MCF 10A (cell line): ENCODE measurements around the gene WWC1. TPM values are rescaled to one million over a fixed set of nuclear protein-coding genes. Genes with fewer than 3 reads are reported as not detected.

ENCODE experiments used
- BruUV-seq: library from RNA; stranded (reverse); fragments of 400-500 nt; replicated peaks from 2 replicates; lab custom pipeline; 2021; lab: Mats Ljungman, UMichigan
- CTCF ChIA-PET: fragments of 300-600 bp; sonication (Branson Sonifier 250); formaldehyde crosslinking; extraction: SDS; loops from one replicate; lab custom pipeline; 2021; ENCODE audit warnings: antibody characterized with exemption, inconsistent platforms; lab: Yijun Ruan, JAX
- POLR2A ChIA-PET: fragments of 300-600, 350-650 bp; sonication (Branson Sonifier 250); formaldehyde crosslinking; extraction: SDS; loops from one replicate; lab custom pipeline; 2020; ENCODE audit warnings: antibody characterized with exemption, inconsistent platforms; lab: Yijun Ruan, JAX
- DNase-seq: peaks from one replicate; pipeline ENCODE4 v3.0.0-alpha.2; 2018; ENCODE audit not compliant: unreplicated experiment
- H3K27ac Mint-ChIP-seq: one replicate; pipeline ENCODE4 v1.8.0; 2022; ENCODE audit warnings: mild to moderate bottlenecking, low read depth, mixed read lengths; ENCODE audit not compliant: unreplicated experiment
- H3K27me3 Mint-ChIP-seq: one replicate; pipeline ENCODE4 v1.8.0; 2022; ENCODE audit warnings: mixed read lengths; ENCODE audit not compliant: insufficient read depth, unreplicated experiment
- H3K36me3 Mint-ChIP-seq: one replicate; pipeline ENCODE4 v1.8.0; 2022; ENCODE audit warnings: mild to moderate bottlenecking, moderate library complexity, mixed read lengths; ENCODE audit not compliant: insufficient read depth, unreplicated experiment
- H3K4me1 Mint-ChIP-seq: one replicate; pipeline ENCODE4 v1.8.0; 2022; ENCODE audit warnings: mixed read lengths; ENCODE audit not compliant: insufficient read depth, unreplicated experiment
- H3K4me3 Mint-ChIP-seq: one replicate; pipeline ENCODE4 v1.8.0; 2022; ENCODE audit warnings: mild to moderate bottlenecking, moderate library complexity, mixed read lengths; ENCODE audit not compliant: unreplicated experiment
- H3K9me3 Mint-ChIP-seq: one replicate; pipeline ENCODE4 v1.8.0; 2022; ENCODE audit warnings: mixed read lengths; ENCODE audit not compliant: unreplicated experiment
- CTCF ChIP-seq: fragments of 200-600 bp; IDR thresholded peaks from one replicate; pipeline ENCODE4 v1.8.0; 2022; ENCODE audit warnings: antibody characterized with exemption, mild to moderate bottlenecking; ENCODE audit not compliant: unreplicated experiment
- intact Hi-C: fragments of 100-400 bp; cut with micrococcal nuclease; formaldehyde crosslinking; loops from 2 replicates; pipeline ENCODE4 v1.14.1; 2022
- total RNA-seq: library from RNA; stranded (reverse); gene quantifications from 2 replicates; pipeline ENCODE4 v1.2.3, GENCODE V29; 2022

Gene WWC1
- total RNA-seq, 1 experiment from 2014 or later: 47.0 TPM

DNA sequence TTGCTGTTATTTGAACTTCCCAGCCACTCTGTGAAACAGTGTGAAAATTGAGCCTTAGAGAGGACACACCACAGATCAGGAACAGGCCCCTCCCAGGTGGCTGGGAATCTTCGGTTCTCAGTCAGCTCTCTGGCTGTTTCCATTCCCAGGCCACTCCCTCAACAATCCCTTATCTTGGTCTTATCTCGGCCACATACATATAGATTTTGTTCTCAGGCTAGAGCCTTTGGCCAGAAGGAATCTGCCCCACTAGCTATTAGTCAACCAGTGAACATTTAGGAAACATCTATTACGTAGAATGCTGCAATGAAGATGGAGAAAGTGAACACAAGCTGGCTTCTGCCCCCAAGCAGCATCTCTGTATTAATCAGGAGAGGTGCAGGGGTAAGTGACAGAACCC, 21.0 kb upstream of the WWC1 start:
- ChIA-PET POLR2A (interaction anchor here (0.8 to 2.8 kb wide), 9 partner anchors 9 to 305 kb away, joined by 3 to 16 read pairs (median 5); partner anchors contain the start of genes RARS1 and WWC1), CTCF (interaction anchor here (0.6 to 9.9 kb wide), 39 partner anchors 8 to 1662 kb away, joined by 3 to 120 read pairs (median 6); partner anchors contain the start of genes RARS1 and WWC1)
- H3K27ac Mint-ChIP-seq: no peak overlapping the region
- H3K4me1 Mint-ChIP-seq: peaks cover 20% of the 10 kb centered on the region
- no peak overlapping the region for H3K4me3 Mint-ChIP-seq
- no peak for TF ChIP-seq CTCF
- no peaks in the 10 kb centered on the region for H3K36me3 Mint-ChIP-seq
- DNase-seq: no peak
- intact Hi-C loops: no loop called here
- H3K9me3 Mint-ChIP-seq: no peaks in the 10 kb centered on the region
- H3K27me3 Mint-ChIP-seq: no peaks in the 10 kb centered on the region
- BruUV-seq: no TSS peak

DNA sequence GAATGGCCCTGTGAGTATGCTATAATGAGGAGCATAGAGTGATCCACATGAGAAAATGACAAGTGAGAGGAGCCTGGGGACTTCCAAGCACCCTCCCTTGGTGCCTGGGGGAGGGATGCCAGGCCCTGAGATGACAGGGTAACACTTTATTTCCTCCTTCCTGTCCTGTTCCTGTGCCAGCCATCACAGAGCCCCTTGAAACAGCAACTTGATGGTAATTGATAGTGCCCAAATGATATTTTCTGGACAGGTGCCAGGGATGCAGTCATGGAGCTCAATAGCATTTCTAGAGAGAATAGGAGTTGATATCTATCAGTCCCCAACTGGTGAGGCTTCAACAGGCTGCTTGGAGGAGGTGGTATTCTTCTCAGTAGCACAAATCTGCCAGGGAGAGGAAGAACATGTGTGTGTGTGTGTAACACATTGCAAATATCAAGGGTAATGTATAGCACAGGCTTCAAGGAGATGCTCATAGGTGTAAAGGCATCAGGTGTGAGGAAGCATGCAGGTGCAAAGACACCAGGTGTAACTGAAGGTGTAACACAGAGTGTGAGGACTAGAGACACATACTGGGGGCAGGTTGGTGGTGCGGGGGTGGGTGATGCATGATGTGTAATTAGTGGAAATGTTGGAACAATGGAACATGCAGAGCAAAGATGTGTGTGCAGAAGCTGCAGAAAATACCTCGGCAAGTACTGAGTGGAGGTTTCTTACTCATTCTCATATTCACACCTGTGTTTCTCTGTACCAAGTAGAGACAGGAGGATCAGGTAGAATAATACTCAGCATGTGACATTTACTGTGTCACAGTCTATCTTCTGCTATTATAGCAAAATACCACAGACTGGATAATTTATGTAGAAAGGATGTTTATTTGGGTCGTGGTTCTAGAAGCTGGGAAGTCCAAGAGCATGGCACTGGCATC, 18.1 kb upstream of the WWC1 start:
- Mint-ChIP-seq H3K36me3 (no peaks in the 10 kb centered on the region), H3K27me3 (peaks cover 12% of the 10 kb centered on the region), H3K9me3 (no peaks in the 10 kb centered on the region), H3K4me1 (peaks cover 20% of the 10 kb centered on the region), H3K4me3 (no peak overlapping the region), H3K27ac (no peak overlapping the region)
- ChIA-PET CTCF (interaction anchor here (0.6 to 9.9 kb wide), 4 partner anchors 51 to 992 kb away, joined by 3 to 120 read pairs (median 3); no protein-coding TSS in a partner anchor), POLR2A (interaction anchor here (0.9 kb wide), 1 partner anchor 214 kb away, joined by 3 read pairs; no protein-coding TSS in a partner anchor)
- no peak for DNase-seq
- no TSS peak for BruUV-seq
- no peak for TF ChIP-seq CTCF
- intact Hi-C loops: no loop called here

- H3K4me1 Mint-ChIP-seq: peaks cover 9% of the 10 kb centered on the region
- CTCF ChIA-PET: interaction anchor here (0.6 to 9.9 kb wide), 8 partner anchors 11 to 227 kb away, joined by 3 to 120 read pairs (median 3); partner anchors contain the start of gene RARS1
- H3K36me3 Mint-ChIP-seq: no peaks in the 10 kb centered on the region
Observed at GRCh38 chr5:168274406-168274805, 17.0 kb upstream of the WWC1 start.

More at GRCh38 chr5:168274406-168274805, 17.0 kb upstream of the WWC1 start:
- Mint-ChIP-seq H3K9me3 (no peaks in the 10 kb centered on the region), H3K27ac (no peak overlapping the region), H3K4me3 (no peak overlapping the region), H3K27me3 (peaks cover 12% of the 10 kb centered on the region)
- TF ChIP-seq CTCF: no peak
- DNase-seq: no peak
- intact Hi-C loops: no loop called here
- POLR2A ChIA-PET: interaction anchor here (0.6 to 1.0 kb wide), 4 partner anchors 11 to 228 kb away, joined by 3 to 4 read pairs (median 3); no protein-coding TSS in a partner anchor
- BruUV-seq: no TSS peak
